Loucy (cell line): ENCODE measurements around the gene CROCC2.

Experiments
- H2AFZ ChIP-seq: fragments of 200-600 bp; sonication (generic); 2 replicates; pipeline ENCODE4 v1.6.0; 2016; ENCODE audit warnings: antibody characterized with exemption, mild to moderate bottlenecking, low read length, moderate library complexity
- H3F3A ChIP-seq: fragments of 200-600 bp; 2 replicates; pipeline ENCODE4 v1.6.0; 2016; ENCODE audit warnings: antibody characterized with exemption, low read depth, mild to moderate bottlenecking
- H3K27me3 ChIP-seq: fragments of 200-600 bp; sonication (generic); 2 replicates; pipeline ENCODE4 v1.6.1; 2014; ENCODE audit warnings: low read length, mild to moderate bottlenecking; ENCODE audit not compliant: insufficient read depth, poor library complexity, severe bottlenecking
- H3K36me3 ChIP-seq: fragments of 200-600 bp; sonication (generic); 2 replicates; pipeline ENCODE4 v1.6.1; 2016; ENCODE audit warnings: low read length; ENCODE audit not compliant: insufficient read depth
- H3K4me1 ChIP-seq: fragments of 200-600 bp; sonication (generic); 2 replicates; pipeline ENCODE4 v1.5.1; 2014; ENCODE audit warnings: low read length, mild to moderate bottlenecking; ENCODE audit not compliant: insufficient read depth, poor library complexity, severe bottlenecking
- H3K4me2 ChIP-seq: fragments of 200-600 bp; sonication (generic); 2 replicates; pipeline ENCODE4 v1.6.0; 2014; ENCODE audit warnings: antibody characterized with exemption, low read length, low read depth, mild to moderate bottlenecking; ENCODE audit not compliant: poor library complexity, severe bottlenecking
- H3K4me3 ChIP-seq: fragments of 200-600 bp; sonication (generic); 2 replicates; pipeline ENCODE4 v1.5.1; 2014; ENCODE audit warnings: low read length, mild to moderate bottlenecking, mixed read lengths; ENCODE audit not compliant: poor library complexity, severe bottlenecking
- H3K79me2 ChIP-seq: fragments of 200-600 bp; sonication (generic); 2 replicates; pipeline ENCODE4 v1.6.1; 2014; ENCODE audit warnings: low read length; ENCODE audit not compliant: insufficient read depth
- H3K9ac ChIP-seq: fragments of 200-600 bp; sonication (generic); 2 replicates; pipeline ENCODE4 v1.6.0; 2014; ENCODE audit warnings: mild to moderate bottlenecking, low read depth, low read length, moderate library complexity; ENCODE audit not compliant: poor library complexity, severe bottlenecking
- H3K9me2 ChIP-seq: fragments of 200-600 bp; sonication (generic); replicated peaks from 2 replicates; pipeline ENCODE4 v1.6.1; 2016; ENCODE audit warnings: low read depth, low read length, mixed read lengths
- H3K9me3 ChIP-seq: fragments of 200-600 bp; sonication (generic); 2 replicates; pipeline ENCODE4 v1.6.1; 2014; ENCODE audit warnings: mild to moderate bottlenecking, antibody characterized with exemption, low read length, low read depth; ENCODE audit not compliant: insufficient read depth
- H4K20me1 ChIP-seq: fragments of 200-600 bp; sonication (generic); 2 replicates; pipeline ENCODE4 v1.6.0; 2014; ENCODE audit warnings: antibody characterized with exemption, low read length, mild to moderate bottlenecking; ENCODE audit not compliant: insufficient read depth, poor library complexity, severe bottlenecking
- CTCF ChIP-seq: fragments of 200-600 bp; sonication (generic); conservative IDR thresholded peaks from 2 replicates; pipeline ENCODE4 v1.5.1; 2014; ENCODE audit warnings: mild to moderate bottlenecking, antibody characterized with exemption, low read length
- EZH2phosphoT487 ChIP-seq: fragments of 200-600 bp; IDR thresholded peaks from 2 replicates; pipeline ENCODE4 v1.6.1; 2018; ENCODE audit warnings: antibody characterized with exemption, mild to moderate bottlenecking, moderate library complexity, borderline replicate concordance

Gene CROCC2

GRCh38 chr2:240983361-240983995, 77.3 kb downstream of the CROCC2 start:
- no peaks in the 10 kb centered on the region for H3K36me3 ChIP-seq
- no peak overlapping the region for H3K4me2 ChIP-seq
- no peaks in the 10 kb centered on the region for H3F3A ChIP-seq
- H3K9ac ChIP-seq, result no peak overlapping the region
- no peaks in the 10 kb centered on the region for H3K79me2 ChIP-seq
- H2AFZ ChIP-seq, result no peak overlapping the region
- no peaks in the 10 kb centered on the region for H3K9me2 ChIP-seq
- no peak overlapping the region for H3K4me3 ChIP-seq
- H3K9me3 ChIP-seq, result peaks cover 3% of the 10 kb centered on the region; the same call in 1 of the 2 replicates
- TF ChIP-seq EZH2phosphoT487 (no peak), CTCF (no peak; the same call in 1 of the 2 replicates)
- no peaks in the 10 kb centered on the region for H4K20me1 ChIP-seq
- H3K4me1 ChIP-seq, result no peaks in the 10 kb centered on the region
- no peaks in the 10 kb centered on the region for H3K27me3 ChIP-seq

- H2AFZ ChIP-seq, result no peak overlapping the region
Observed at GRCh38 chr2:240983996-240984498, 77.9 kb downstream of the CROCC2 start.

DNA sequence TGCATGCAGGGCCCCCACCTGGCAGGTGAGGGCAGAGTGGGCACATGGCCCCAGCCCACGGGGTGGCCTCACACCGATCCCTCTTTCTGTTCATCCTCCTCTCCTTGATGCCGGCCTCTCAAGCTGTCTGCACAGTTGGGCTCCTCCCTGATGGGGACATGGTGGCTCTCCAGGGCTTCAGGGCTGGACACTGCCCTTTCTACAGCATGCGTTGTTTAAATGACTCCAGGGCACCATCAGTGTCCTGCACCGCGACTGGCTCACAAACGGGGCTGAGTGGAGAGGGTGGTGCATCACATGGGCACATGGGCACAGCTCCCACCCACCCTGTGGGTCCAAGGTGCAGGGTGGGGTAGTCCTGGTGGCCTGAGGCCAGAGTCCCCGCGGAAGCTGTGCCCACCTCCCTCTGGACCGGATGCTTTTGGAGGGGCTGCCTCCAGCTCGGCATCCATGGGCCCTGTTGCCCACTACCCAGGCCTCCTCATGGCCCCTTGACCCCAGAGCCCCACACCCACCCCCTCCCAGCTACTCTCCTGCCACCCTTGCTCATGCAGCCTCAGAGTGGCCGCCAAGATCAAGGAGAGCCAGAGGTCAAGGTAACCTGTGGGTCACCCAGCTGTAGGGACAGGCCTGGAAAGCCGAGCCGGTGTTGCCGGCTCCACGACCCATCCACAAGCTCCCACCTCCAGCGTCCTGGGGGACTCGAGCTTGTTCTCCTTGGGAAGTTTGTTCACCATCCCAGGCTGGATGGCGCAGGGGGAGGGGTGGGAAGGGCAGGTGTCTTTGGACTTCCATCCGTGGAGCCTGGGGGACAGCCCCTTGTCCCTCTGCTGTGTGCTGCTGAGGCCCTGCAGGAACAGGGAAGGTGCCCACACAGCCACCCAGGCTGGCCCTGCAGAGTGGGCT, 80.0 kb downstream of the CROCC2 start:
- H3K9ac ChIP-seq, result no peak overlapping the region
- H3K27me3 ChIP-seq, result no peaks in the 10 kb centered on the region
- peaks cover 3% of the 10 kb centered on the region; the same call in 1 of the 2 replicates for H3K9me3 ChIP-seq
- H3K4me1 ChIP-seq, result no peaks in the 10 kb centered on the region
- no peak overlapping the region for H3K4me3 ChIP-seq
- no peaks in the 10 kb centered on the region for H4K20me1 ChIP-seq
- no peak overlapping the region for H2AFZ ChIP-seq
- no peaks in the 10 kb centered on the region for H3K36me3 ChIP-seq
- H3K4me2 ChIP-seq, result no peak overlapping the region
- H3F3A ChIP-seq, result no peaks in the 10 kb centered on the region
- H3K79me2 ChIP-seq, result no peaks in the 10 kb centered on the region
- no peaks in the 10 kb centered on the region for H3K9me2 ChIP-seq
- no peak for TF ChIP-seq EZH2phosphoT487
- TF ChIP-seq CTCF, result no peak

More at GRCh38 chr2:240983996-240984498, 77.9 kb downstream of the CROCC2 start:
- Histone ChIP-seq H3K36me3 (no peaks in the 10 kb centered on the region), H4K20me1 (no peaks in the 10 kb centered on the region), H3K9me2 (no peaks in the 10 kb centered on the region), H3F3A (no peaks in the 10 kb centered on the region), H3K9ac (no peak overlapping the region), H3K9me3 (peaks cover 3% of the 10 kb centered on the region; the same call in 1 of the 2 replicates), H3K27me3 (no peaks in the 10 kb centered on the region), H3K79me2 (no peaks in the 10 kb centered on the region), H3K4me1 (no peaks in the 10 kb centered on the region), H3K4me3 (no peak overlapping the region), H3K4me2 (no peak overlapping the region)
- TF ChIP-seq CTCF (no peak), EZH2phosphoT487 (no peak)
